Measurements from ENCODE around the gene MED17.
A peak's percentile ranks its signal among the peaks of the same experiment; 100 is the strongest.

MED17 gene

GRCh38 chr11:93740031-93740729 is 43.9 kb upstream of the MED17 start:
- H3K4me3 ChIP-seq (replicated peaks; ENCODE audit: low read depth, low read length) = peak overlapping the region; percentile 96
- no peak for TF ChIP-seq CTCF (IDR thresholded peaks at IDR 0.05; ENCODE audit: low read length, missing control alignments)
- DNase-seq (ENCODE audit: low read depth) = peak; percentile 38

- peak; percentile 71 for DNase-seq (ENCODE audit: low read depth)
- H3K4me3 ChIP-seq (replicated peaks; ENCODE audit: low read depth, low read length) = peak overlapping the region; percentile 96
- no peak for TF ChIP-seq CTCF (IDR thresholded peaks at IDR 0.05; ENCODE audit: low read length, missing control alignments)
Observed at GRCh38 chr11:93740730-93741093, 43.4 kb upstream of the MED17 start.

- peak within 1 kb of the TSS; percentile 96 for H3K4me3 ChIP-seq (replicated peaks; ENCODE audit: low read depth, low read length)
- TF ChIP-seq CTCF (IDR thresholded peaks at IDR 0.05; ENCODE audit: low read length, missing control alignments) = no peak
- DNase-seq (ENCODE audit: low read depth) = peak; percentile 99
Observed at GRCh38 chr11:93741094-93741881, 42.8 kb upstream of the MED17 start, which contains the start of the genes C11orf54 and TAF1D. Gene C11orf54 (plus strand): TSS chr11:93741672. CDS start chr11:93747394, 5,722 bp downstream. Gene TAF1D (minus strand): TSS chr11:93741495. CDS start chr11:93739304, 2,191 bp downstream.

GRCh38 chr11:93741882-93742226 is 42.2 kb upstream of the MED17 start:
- H3K4me3 ChIP-seq (replicated peaks; ENCODE audit: low read depth, low read length) = peak overlapping the region; percentile 96
- no peak for TF ChIP-seq CTCF (IDR thresholded peaks at IDR 0.05; ENCODE audit: low read length, missing control alignments)
- peak; percentile 71 for DNase-seq (ENCODE audit: low read depth)

- TF ChIP-seq CTCF (IDR thresholded peaks at IDR 0.05; ENCODE audit: low read length, missing control alignments) = no peak
- DNase-seq (ENCODE audit: low read depth) = no peak
- no peak overlapping the region for H3K4me3 ChIP-seq (replicated peaks; ENCODE audit: low read depth, low read length)
Observed at GRCh38 chr11:93743291-93743690, 40.8 kb upstream of the MED17 start.

GRCh38 chr11:93744669-93745004 is 39.4 kb upstream of the MED17 start:
- no peak for DNase-seq (ENCODE audit: low read depth)
- no peak overlapping the region for H3K4me3 ChIP-seq (replicated peaks; ENCODE audit: low read depth, low read length)
- TF ChIP-seq CTCF (IDR thresholded peaks at IDR 0.05; ENCODE audit: low read length, missing control alignments) = no peak

- H3K4me3 ChIP-seq (replicated peaks; ENCODE audit: low read depth, low read length) = peak overlapping the region; percentile 16
- DNase-seq (ENCODE audit: low read depth) = peak; percentile 38
Observed at GRCh38 chr11:93745005-93745755, 38.9 kb upstream of the MED17 start.
